Suppressor macrophage treated with lipopolysaccharide for 4 hours (primary cell): ENCODE results near the gene RHOF.

Experiments used
- DNase-seq: peaks from one replicate; pipeline ENCODE4 v3.0.0-alpha.2; 2020

Gene RHOF

GRCh38 chr12:121738340-121738858 lies 55.1 kb downstream of the RHOF start:
- DNase-seq, result no peak

- no peak for DNase-seq
These were observed 59.6 kb downstream of the RHOF start for GRCh38 chr12:121733849-121734248.

GRCh38 chr12:121731473-121731872 lies 62.0 kb downstream of the RHOF start:
- no peak for DNase-seq

- DNase-seq, result no peak
These were observed 64.5 kb downstream of the RHOF start for GRCh38 chr12:121729021-121729420.
